Astrocyte of the spinal cord (primary cell): ENCODE results near the gene CAMK2G.

ENCODE experiments used
- DNase-seq: peaks from one replicate; pipeline ENCODE4 v3.0.0; 2011; ENCODE audit warnings: low read depth, low spot score
- H3K4me3 ChIP-seq: 2 replicates; pipeline ENCODE4 v1.5.1; 2011; ENCODE audit warnings: low read depth, mild to moderate bottlenecking, low read length, moderate library complexity
- CTCF ChIP-seq: IDR thresholded peaks from 2 replicates; pipeline ENCODE4 v1.5.1; 2012; ENCODE audit warnings: low read depth, mild to moderate bottlenecking, low read length, inconsistent platforms
- in situ Hi-C: cut with HindIII; loops from 2 replicates; pipeline ENCODE4 v1.10.0; 2017; ENCODE audit warnings: low sequenced_read_pairs

CAMK2G gene

GRCh38 chr10:73858013-73858708 is 16.2 kb downstream of the CAMK2G start:
- H3K4me3 ChIP-seq = no peak overlapping the region
- in situ Hi-C loops = no loop called here
- DNase-seq = no peak
- no peak for TF ChIP-seq CTCF

- in situ Hi-C loops = no loop called here
- H3K4me3 ChIP-seq = no peak overlapping the region
- TF ChIP-seq CTCF = no peak
- DNase-seq = peak; percentile 66
Measured at GRCh38 chr10:73857446-73857845, 16.9 kb downstream of the CAMK2G start.

- in situ Hi-C loops = no loop called here
- DNase-seq = no peak
- no peak overlapping the region for H3K4me3 ChIP-seq
- no peak for TF ChIP-seq CTCF
Measured at GRCh38 chr10:73856261-73856660, 18.1 kb downstream of the CAMK2G start.

GRCh38 chr10:73855413-73855812 is 18.9 kb downstream of the CAMK2G start:
- no peak overlapping the region for H3K4me3 ChIP-seq
- no peak for DNase-seq
- in situ Hi-C loops = no loop called here
- TF ChIP-seq CTCF = no peak

- in situ Hi-C loops = no loop called here
- no peak overlapping the region for H3K4me3 ChIP-seq
- TF ChIP-seq CTCF = no peak
- DNase-seq = no peak
Measured at GRCh38 chr10:73854310-73854709, 20.0 kb downstream of the CAMK2G start.

- no peak for DNase-seq
- in situ Hi-C loops = no loop called here
- no peak for TF ChIP-seq CTCF
- H3K4me3 ChIP-seq = no peak overlapping the region
Measured at GRCh38 chr10:73853196-73853595, 21.2 kb downstream of the CAMK2G start.
